Measurements from ENCODE around the gene ACOX3.

ACOX3 gene

GRCh38 chr4:8467016-8467415 lies 26.5 kb upstream of the ACOX3 start:
- no peak for DNase-seq (ENCODE audit: low spot score)

- no peak for DNase-seq (ENCODE audit: low spot score)
Observed at GRCh38 chr4:8465615-8466611, 25.4 kb upstream of the ACOX3 start.

- no peak for DNase-seq (ENCODE audit: low spot score)
Observed at GRCh38 chr4:8464381-8464780, 23.9 kb upstream of the ACOX3 start.

GRCh38 chr4:8463811-8464210 lies 23.3 kb upstream of the ACOX3 start:
- DNase-seq (ENCODE audit: low spot score), result no peak

- no peak for DNase-seq (ENCODE audit: low spot score)
Observed at GRCh38 chr4:8461616-8462015, 21.1 kb upstream of the ACOX3 start.

GRCh38 chr4:8461086-8461485 lies 20.6 kb upstream of the ACOX3 start:
- DNase-seq (ENCODE audit: low spot score), result no peak

- DNase-seq (ENCODE audit: low spot score), result no peak
Observed at GRCh38 chr4:8459867-8460445, 19.4 kb upstream of the ACOX3 start.

- peak; percentile 38 for DNase-seq (ENCODE audit: low spot score)
Observed at GRCh38 chr4:8457646-8458252, 17.2 kb upstream of the ACOX3 start.

GRCh38 chr4:8453957-8454356 lies 13.4 kb upstream of the ACOX3 start:
- no peak for DNase-seq (ENCODE audit: low spot score)

GRCh38 chr4:8451440-8452182 lies 11.1 kb upstream of the ACOX3 start:
- DNase-seq (ENCODE audit: low spot score), result no peak

- no peak for DNase-seq (ENCODE audit: low spot score)
Observed at GRCh38 chr4:8446122-8446521, 5.6 kb upstream of the ACOX3 start.

- DNase-seq (ENCODE audit: low spot score), result no peak
Observed at GRCh38 chr4:8443801-8444200, 3.3 kb upstream of the ACOX3 start.

- DNase-seq (ENCODE audit: low spot score), result no peak
Observed at GRCh38 chr4:8442596-8443358, 2.3 kb upstream of the ACOX3 start.

GRCh38 chr4:8441499-8442091 lies 1.1 kb upstream of the ACOX3 start:
- no peak for DNase-seq (ENCODE audit: low spot score)

GRCh38 chr4:8439914-8440491 lies 520 bp downstream of the ACOX3 start:
- DNase-seq (ENCODE audit: low spot score), result no peak

GRCh38 chr4:8439168-8439567 lies 1.4 kb downstream of the ACOX3 start:
- no peak for DNase-seq (ENCODE audit: low spot score)

GRCh38 chr4:8438743-8439142 lies 1.8 kb downstream of the ACOX3 start:
- DNase-seq (ENCODE audit: low spot score), result no peak

GRCh38 chr4:8437281-8437680 lies 3.2 kb downstream of the ACOX3 start:
- DNase-seq (ENCODE audit: low spot score), result no peak

GRCh38 chr4:8435656-8436121 lies 4.8 kb downstream of the ACOX3 start:
- no peak for DNase-seq (ENCODE audit: low spot score)

- DNase-seq (ENCODE audit: low spot score), result no peak
Observed at GRCh38 chr4:8434251-8435073, 6.1 kb downstream of the ACOX3 start.

All from Ammon's horn (tissue), 1 donor.